SK-N-SH treated with all-trans-retinoic acid at 6 μM for 48 hours (cell line): Measurements from ENCODE around the gene SMAD6.

Experiments
- ATAC-seq: fragments of 200-7000 bp; cut with Tn5 transposase; 3 replicates; pipeline ENCODE4 v1.9.1; 2020; ENCODE audit warnings: mild to moderate bottlenecking, moderate library complexity
- ARNTL ChIP-seq: fragments of 450-650 bp; formaldehyde crosslinking; IDR thresholded peaks from 2 replicates; pipeline ENCODE4 v1.5.0; 2020; ENCODE audit warnings: low read depth, mild to moderate bottlenecking, moderate library complexity, borderline replicate concordance
- CREB5 ChIP-seq: fragments of 250-450 bp; sonication (Bioruptor Pico); IDR thresholded peaks from 2 replicates; pipeline ENCODE4 v1.5.1; 2020; ENCODE audit warnings: low read depth, mild to moderate bottlenecking, moderate library complexity
- CSRNP3 ChIP-seq: fragments of 250-450 bp; sonication (Bioruptor Pico); IDR thresholded peaks from 2 replicates; pipeline ENCODE4 v1.5.1; 2021; ENCODE audit warnings: mild to moderate bottlenecking, moderate library complexity
- ISL1 ChIP-seq: fragments of 250-450 bp; sonication (Bioruptor Pico); IDR thresholded peaks from 2 replicates; pipeline ENCODE4 v2.1.2; 2022; ENCODE audit warnings: mild to moderate bottlenecking, moderate library complexity
- OSR1 ChIP-seq: fragments of 250-450 bp; sonication (Bioruptor Pico); IDR thresholded peaks from 2 replicates; pipeline ENCODE4 v1.8.0; 2022; ENCODE audit warnings: moderate library complexity, mild to moderate bottlenecking, inconsistent platforms
- PATZ1 ChIP-seq: fragments of 250-450 bp; sonication (Bioruptor Pico); IDR thresholded peaks from 2 replicates; pipeline ENCODE4 v1.8.0; 2020; ENCODE audit warnings: mild to moderate bottlenecking, moderate library complexity, borderline replicate concordance
- POU6F1 ChIP-seq: fragments of 250-450 bp; sonication (Bioruptor Pico); IDR thresholded peaks from 2 replicates; pipeline ENCODE4 v1.8.0; 2021; ENCODE audit warnings: low read depth, mild to moderate bottlenecking, moderate library complexity, borderline replicate concordance
- PPARA ChIP-seq: fragments of 250-450 bp; sonication (Bioruptor Pico); IDR thresholded peaks from 2 replicates; pipeline ENCODE4 v1.5.0; 2020; ENCODE audit warnings: mild to moderate bottlenecking, borderline replicate concordance
- RARB ChIP-seq: fragments of 250-450 bp; sonication (Bioruptor Pico); IDR thresholded peaks from 2 replicates; pipeline ENCODE4 v1.8.0; 2021; ENCODE audit warnings: mild to moderate bottlenecking, moderate library complexity
- SNAI2 ChIP-seq: fragments of 250-450 bp; sonication (Bioruptor Pico); IDR thresholded peaks from 2 replicates; pipeline ENCODE4 v1.5.0; 2020; ENCODE audit warnings: mild to moderate bottlenecking, moderate library complexity
- TCF4 ChIP-seq: fragments of 250-450 bp; sonication (Bioruptor Pico); IDR thresholded peaks from 2 replicates; pipeline ENCODE4 v1.8.0; 2021; ENCODE audit warnings: mild to moderate bottlenecking, moderate library complexity, borderline replicate concordance
- TSHZ2 ChIP-seq: fragments of 250-450 bp; sonication (Bioruptor Pico); IDR thresholded peaks from 2 replicates; pipeline ENCODE4 v1.5.0; 2020; ENCODE audit warnings: mild to moderate bottlenecking, moderate library complexity
- ZC3H10 ChIP-seq: fragments of 250-450 bp; sonication (Bioruptor Pico); IDR thresholded peaks from 2 replicates; pipeline ENCODE4 v1.5.1; 2021; ENCODE audit warnings: mild to moderate bottlenecking, moderate library complexity
- ZFP3 ChIP-seq: fragments of 250-450 bp; sonication (Bioruptor Pico); IDR thresholded peaks from 2 replicates; pipeline ENCODE4 v1.5.0; 2020; ENCODE audit warnings: mild to moderate bottlenecking, moderate library complexity
- ZFP30 ChIP-seq: fragments of 450-650 bp; formaldehyde crosslinking; IDR thresholded peaks from 2 replicates; pipeline ENCODE4 v1.5.0; 2022; ENCODE audit warnings: mild to moderate bottlenecking, moderate library complexity
- ZNF565 ChIP-seq: fragments of 450-650 bp; formaldehyde crosslinking; conservative IDR thresholded peaks from 2 replicates; pipeline ENCODE4 v1.5.0; 2020; ENCODE audit warnings: low read depth, mild to moderate bottlenecking, moderate library complexity
- ZNF70 ChIP-seq: fragments of 450-650 bp; formaldehyde crosslinking; IDR thresholded peaks from 2 replicates; pipeline ENCODE4 v1.5.0; 2020; ENCODE audit warnings: mild to moderate bottlenecking, moderate library complexity
- ZNF8 ChIP-seq: fragments of 450-650 bp; formaldehyde crosslinking; IDR thresholded peaks from 2 replicates; pipeline ENCODE4 v1.5.0; 2020; ENCODE audit warnings: mild to moderate bottlenecking, moderate library complexity

The SMAD6 gene

GRCh38 chr15:66831289-66831688 lies 129.3 kb downstream of the SMAD6 start:
- TF ChIP-seq TCF4 (CRISPR knock-in tag) (no peak), POU6F1 (CRISPR knock-in tag) (no peak), TSHZ2 (CRISPR knock-in tag) (no peak), CREB5 (CRISPR knock-in tag) (no peak), ZNF70 (CRISPR knock-in tag) (no peak), ZFP3 (CRISPR knock-in tag) (no peak), ISL1 (no peak)
- TF ChIP-seq, all 23 proteins: peak for 0
- ATAC-seq, result no peak

GRCh38 chr15:66831801-66832390 lies 129.9 kb downstream of the SMAD6 start:
- no peak for ATAC-seq
- TF ChIP-seq SNAI2 (CRISPR knock-in tag) (no peak), PATZ1 (no peak), ZNF8 (CRISPR knock-in tag) (no peak), TCF4 (CRISPR knock-in tag) (no peak), POU6F1 (CRISPR knock-in tag) (no peak), PPARA (CRISPR knock-in tag) (no peak), ZNF565 (no peak), ZFP3 (CRISPR knock-in tag) (no peak), CSRNP3 (no peak), ZNF70 (CRISPR knock-in tag) (no peak), ARNTL (CRISPR knock-in tag) (no peak), OSR1 (CRISPR knock-in tag) (no peak), RARB (CRISPR knock-in tag) (no peak), ZC3H10 (no peak), ZFP30 (CRISPR knock-in tag) (no peak), ISL1 (no peak)
